GM12873 (cell line): Measurements from ENCODE around the gene PGAP3.
A peak's percentile ranks its signal among the peaks of the same experiment; 100 is the strongest.

Experiments used
- CTCF ChIP-seq: IDR thresholded peaks from 2 replicates; pipeline ENCODE4 v1.5.1; 2012; ENCODE audit warnings: low read depth, mild to moderate bottlenecking, moderate library complexity, low read length, control low read depth; ENCODE audit not compliant: insufficient read depth; ENCODE audit errors: missing control alignments

PGAP3 gene

GRCh38 chr17:39665642-39666224 lies 22.1 kb downstream of the PGAP3 start:
- TF ChIP-seq CTCF: peak; percentile 10

GRCh38 chr17:39664581-39665561 lies 23.0 kb downstream of the PGAP3 start, which contains the start of gene TCAP:
TCAP (plus strand) TSS chr17:39665349; CDS start chr17:39665360, 11 bp downstream.
- TF ChIP-seq CTCF: no peak

GRCh38 chr17:39663688-39664580 lies 23.9 kb downstream of the PGAP3 start:
- TF ChIP-seq CTCF: no peak

- TF ChIP-seq CTCF: no peak
Observed at GRCh38 chr17:39663340-39663687, 24.5 kb downstream of the PGAP3 start.

GRCh38 chr17:39662551-39663339 lies 25.1 kb downstream of the PGAP3 start:
- TF ChIP-seq CTCF: no peak

- TF ChIP-seq CTCF: no peak
Observed at GRCh38 chr17:39661744-39662541, 25.9 kb downstream of the PGAP3 start.
